Suprapubic skin (tissue), 4 donors: ENCODE data around the gene PHACTR1. TPM values are rescaled to one million over a fixed set of nuclear protein-coding genes. Genes with fewer than 3 reads are reported as not detected.
A peak's percentile ranks its signal among the peaks of the same experiment; 100 is the strongest.

Experiments
- DNase-seq, 2 donors: peaks; one replicate each; pipeline ENCODE4 v3.0.0-alpha.2; 2019; ENCODE audit warnings: low spot score in 2 of 2
- H3K27ac ChIP-seq: fragments of 200-600 bp; sonication (generic); one replicate; pipeline ENCODE4 v1.5.1; 2019
- H3K27me3 ChIP-seq: fragments of 200-600 bp; sonication (generic); one replicate; pipeline ENCODE4 v1.5.1; 2019
- H3K36me3 ChIP-seq: fragments of 200-600 bp; sonication (generic); one replicate; pipeline ENCODE4 v1.5.1; 2019
- H3K4me1 ChIP-seq: fragments of 200-600 bp; sonication (generic); one replicate; pipeline ENCODE4 v1.5.1; 2019
- H3K4me3 ChIP-seq: fragments of 200-600 bp; sonication (generic); one replicate; pipeline ENCODE4 v1.5.1; 2019; ENCODE audit warnings: mild to moderate bottlenecking
- H3K9me3 ChIP-seq: fragments of 200-600 bp; sonication (generic); one replicate; pipeline ENCODE4 v1.5.1; 2019
- CTCF ChIP-seq, 2 donors: fragments of 200-600 bp in 1 of 2; fragments of 450-650 bp in 1 of 2; sonication (generic) in 1 of 2; IDR thresholded peaks; one replicate each; pipeline ENCODE4 v1.5.1; 2016 to 2019; ENCODE audit warnings: antibody characterized with exemption in 2 of 2, mild to moderate bottlenecking in 1 of 2, moderate library complexity in 1 of 2
- EP300 ChIP-seq: sonication (generic); formaldehyde crosslinking; IDR thresholded peaks from one replicate; pipeline ENCODE4 v1.6.1; 2017; ENCODE audit warnings: antibody characterized with exemption
- POLR2A ChIP-seq, 2 donors: fragments of 450-650 bp; IDR thresholded peaks; one replicate each; pipeline ENCODE4 v1.6.1; 2017; ENCODE audit warnings: antibody characterized with exemption in 2 of 2, mild to moderate bottlenecking in 2 of 2, moderate library complexity in 2 of 2
- POLR2AphosphoS5 ChIP-seq, 3 donors: sonication (generic); formaldehyde crosslinking; IDR thresholded peaks; one replicate each; pipeline ENCODE4 v1.6.1; 2017; ENCODE audit warnings: antibody characterized with exemption in 3 of 3
- WGBS: methylation state at CpG from one replicate; pipeline ENCODE4 v1.1.5; 2018; 5-methylcytosine and 5-hydroxymethylcytosine counted together
- total RNA-seq, 4 donors: library from RNA; depleted of rRNA; stranded (reverse); fragments of >200 nt; gene quantifications; one replicate each; pipeline ENCODE4 v1.1.0, GENCODE V29; 2016

Gene PHACTR1
- total RNA-seq, 4 donors from 2014 or later, result 4.0 to 8.2 (median 6.4) TPM

- no peaks in the 10 kb centered on the region for H3K36me3 ChIP-seq
- peaks cover 4% of the 10 kb centered on the region for H3K4me1 ChIP-seq
- no peak for DNase-seq
- 55% methylated on average over 3 of the region's 3 CpGs for WGBS
- no peak overlapping the region for H3K4me3 ChIP-seq
- H3K27me3 ChIP-seq, result no peaks in the 10 kb centered on the region
- H3K9me3 ChIP-seq, result no peaks in the 10 kb centered on the region
- no peak overlapping the region for H3K27ac ChIP-seq
- TF ChIP-seq POLR2AphosphoS5 (IDR thresholded peaks at IDR 0.05), result no peak
- TF ChIP-seq EP300, result no peak
- TF ChIP-seq POLR2A (IDR thresholded peaks at IDR 0.05), result no peak
- no peak for TF ChIP-seq CTCF (IDR thresholded peaks at IDR 0.05)
These were observed 618.4 kb downstream of the PHACTR1 start for GRCh38 chr6:13334953-13335352.

GRCh38 chr6:13336553-13336952, 620.0 kb downstream of the PHACTR1 start:
- Histone ChIP-seq H3K27me3 (no peaks in the 10 kb centered on the region), H3K4me1 (peaks cover 4% of the 10 kb centered on the region), H3K9me3 (no peaks in the 10 kb centered on the region), H3K4me3 (no peak overlapping the region), H3K27ac (no peak overlapping the region), H3K36me3 (no peaks in the 10 kb centered on the region)
- 19% methylated on average over 11 of the region's 11 CpGs for WGBS
- TF ChIP-seq EP300 (no peak), POLR2AphosphoS5 (IDR thresholded peaks at IDR 0.05) (peak in 1 of 3 donors; percentile 21), POLR2A (IDR thresholded peaks at IDR 0.05) (no peak), CTCF (IDR thresholded peaks at IDR 0.05) (peak; percentile 89 to 95)
- peak; percentile 78 to 88 for DNase-seq

- Histone ChIP-seq H3K27me3 (no peaks in the 10 kb centered on the region), H3K27ac (no peak overlapping the region), H3K9me3 (no peaks in the 10 kb centered on the region), H3K4me3 (no peak overlapping the region), H3K36me3 (no peaks in the 10 kb centered on the region), H3K4me1 (peaks cover 4% of the 10 kb centered on the region)
- TF ChIP-seq POLR2A (IDR thresholded peaks at IDR 0.05) (no peak), EP300 (no peak), CTCF (IDR thresholded peaks at IDR 0.05) (no peak), POLR2AphosphoS5 (IDR thresholded peaks at IDR 0.05) (no peak)
- DNase-seq, result no peak
- 77% methylated on average over 5 of the region's 5 CpGs for WGBS
These were observed 621.5 kb downstream of the PHACTR1 start for GRCh38 chr6:13338038-13338437.
